ENCODE results near the gene LAMA1. TPM values are rescaled to one million over a fixed set of nuclear protein-coding genes. Genes with fewer than 3 reads are reported as not detected.

The LAMA1 gene
- total RNA-seq, 1 experiment from 2014 or later = 11.3 TPM

GRCh38 chr18:7102131-7102530 is 15.5 kb downstream of the LAMA1 start:
- no peak overlapping the region for H3K27ac Mint-ChIP-seq (ENCODE audit: low read depth, unreplicated experiment)
- no TSS peak for BruUV-seq (replicated peaks)
- POLR2A ChIA-PET = interaction anchor here (0.6 kb wide), 1 partner anchor 116 kb away, joined by 3 read pairs; no protein-coding TSS in a partner anchor
- intact Hi-C loops (cut with micrococcal nuclease) = no loop called here
- no peaks in the 10 kb centered on the region for H3K27me3 Mint-ChIP-seq (ENCODE audit: insufficient read depth, unreplicated experiment)
- no peak overlapping the region for H3K4me3 Mint-ChIP-seq (ENCODE audit: unreplicated experiment)
- no peaks in the 10 kb centered on the region for H3K4me1 Mint-ChIP-seq (ENCODE audit: insufficient read depth, unreplicated experiment)
- no peaks in the 10 kb centered on the region for H3K36me3 Mint-ChIP-seq (ENCODE audit: insufficient read depth, unreplicated experiment)
- no peak for TF ChIP-seq CTCF (IDR thresholded peaks at IDR 0.05; ENCODE audit: unreplicated experiment)
- H3K9me3 Mint-ChIP-seq (ENCODE audit: unreplicated experiment) = no peaks in the 10 kb centered on the region
- no peak for DNase-seq (ENCODE audit: unreplicated experiment)
- CTCF ChIA-PET = no interaction called here

GRCh38 chr18:7096838-7097237 is 20.8 kb downstream of the LAMA1 start:
- ChIA-PET CTCF (interaction anchor here (0.7 to 1.0 kb wide), 2 partner anchors 14 to 78 kb away, joined by 3 read pairs; no protein-coding TSS in a partner anchor), POLR2A (no interaction called here)
- Mint-ChIP-seq H3K4me3 (ENCODE audit: unreplicated experiment) (no peak overlapping the region), H3K27ac (ENCODE audit: low read depth, unreplicated experiment) (no peak overlapping the region), H3K4me1 (ENCODE audit: insufficient read depth, unreplicated experiment) (no peaks in the 10 kb centered on the region), H3K27me3 (ENCODE audit: insufficient read depth, unreplicated experiment) (no peaks in the 10 kb centered on the region), H3K36me3 (ENCODE audit: insufficient read depth, unreplicated experiment) (peaks cover 6% of the 10 kb centered on the region), H3K9me3 (ENCODE audit: unreplicated experiment) (no peaks in the 10 kb centered on the region)
- BruUV-seq (replicated peaks) = no TSS peak
- no peak for DNase-seq (ENCODE audit: unreplicated experiment)
- intact Hi-C loops (cut with micrococcal nuclease) = no loop called here
- no peak for TF ChIP-seq CTCF (IDR thresholded peaks at IDR 0.05; ENCODE audit: unreplicated experiment)

GRCh38 chr18:7094427-7094826 is 23.2 kb downstream of the LAMA1 start:
- Mint-ChIP-seq H3K9me3 (ENCODE audit: unreplicated experiment) (no peaks in the 10 kb centered on the region), H3K4me3 (ENCODE audit: unreplicated experiment) (no peak overlapping the region), H3K27me3 (ENCODE audit: insufficient read depth, unreplicated experiment) (no peaks in the 10 kb centered on the region), H3K36me3 (ENCODE audit: insufficient read depth, unreplicated experiment) (peaks cover 6% of the 10 kb centered on the region), H3K4me1 (ENCODE audit: insufficient read depth, unreplicated experiment) (peaks cover 6% of the 10 kb centered on the region), H3K27ac (ENCODE audit: low read depth, unreplicated experiment) (no peak overlapping the region)
- POLR2A ChIA-PET = no interaction called here
- BruUV-seq (replicated peaks) = no TSS peak
- DNase-seq (ENCODE audit: unreplicated experiment) = no peak
- intact Hi-C loops (cut with micrococcal nuclease) = no loop called here
- no peak for TF ChIP-seq CTCF (IDR thresholded peaks at IDR 0.05; ENCODE audit: unreplicated experiment)
- CTCF ChIA-PET = no interaction called here

- Mint-ChIP-seq H3K4me1 (ENCODE audit: insufficient read depth, unreplicated experiment) (peaks cover 6% of the 10 kb centered on the region), H3K9me3 (ENCODE audit: unreplicated experiment) (no peaks in the 10 kb centered on the region), H3K27ac (ENCODE audit: low read depth, unreplicated experiment) (no peak overlapping the region), H3K36me3 (ENCODE audit: insufficient read depth, unreplicated experiment) (peaks cover 6% of the 10 kb centered on the region), H3K27me3 (ENCODE audit: insufficient read depth, unreplicated experiment) (no peaks in the 10 kb centered on the region), H3K4me3 (ENCODE audit: unreplicated experiment) (no peak overlapping the region)
- POLR2A ChIA-PET = no interaction called here
- CTCF ChIA-PET = no interaction called here
- TF ChIP-seq CTCF (IDR thresholded peaks at IDR 0.05; ENCODE audit: unreplicated experiment) = no peak
- no peak for DNase-seq (ENCODE audit: unreplicated experiment)
- no TSS peak for BruUV-seq (replicated peaks)
- intact Hi-C loops (cut with micrococcal nuclease) = no loop called here
These were observed 26.8 kb downstream of the LAMA1 start for GRCh38 chr18:7090771-7091170.
